Stimulated activated naive B cell treated with anti-CD40 and anti-IgM and Interleukin-4, amounts not matched to agents 10 μg/mL and 1 μg/mL and 100 μg/mL, for 72 hours (primary cell): Measurements from ENCODE around the gene RNMT.
A peak's percentile ranks its signal among the peaks of the same experiment; 100 is the strongest.

ENCODE experiments used
- ATAC-seq, 2 donors: fragments of 150-1000 bp; cut with Tn5 transposase; replicated peaks; 2 replicates each; pipeline ENCODE4 v1.10.0; 2021; ENCODE audit warnings: moderate library complexity in 1 of 2
- DNase-seq: peaks from one replicate; pipeline ENCODE4 v3.0.0; 2021
- H3K27ac Mint-ChIP-seq: one replicate; pipeline ENCODE4 v1.8.0; 2022; ENCODE audit warnings: mild to moderate bottlenecking, mixed read lengths
- H3K27me3 Mint-ChIP-seq, 2 donors: one replicate each; pipeline ENCODE4 v1.8.0; 2022; ENCODE audit warnings: mixed read lengths in 2 of 2
- H3K36me3 Mint-ChIP-seq, 2 donors: one replicate each; pipeline ENCODE4 v1.8.0; 2022; ENCODE audit warnings: mixed read lengths in 2 of 2, mild to moderate bottlenecking in 1 of 2
- H3K4me1 Mint-ChIP-seq, 2 donors: one replicate each; pipeline ENCODE4 v1.8.0; 2022; ENCODE audit warnings: mixed read lengths in 2 of 2, mild to moderate bottlenecking in 1 of 2
- H3K4me3 Mint-ChIP-seq, 2 donors: one replicate each; pipeline ENCODE4 v1.8.0; 2022; ENCODE audit warnings: mild to moderate bottlenecking in 2 of 2, mixed read lengths in 2 of 2, moderate library complexity in 1 of 2
- H3K9me3 Mint-ChIP-seq, 2 donors: one replicate each; pipeline ENCODE4 v1.8.0; 2022; ENCODE audit warnings: mixed read lengths in 2 of 2, mild to moderate bottlenecking in 1 of 2

RNMT gene

DNA sequence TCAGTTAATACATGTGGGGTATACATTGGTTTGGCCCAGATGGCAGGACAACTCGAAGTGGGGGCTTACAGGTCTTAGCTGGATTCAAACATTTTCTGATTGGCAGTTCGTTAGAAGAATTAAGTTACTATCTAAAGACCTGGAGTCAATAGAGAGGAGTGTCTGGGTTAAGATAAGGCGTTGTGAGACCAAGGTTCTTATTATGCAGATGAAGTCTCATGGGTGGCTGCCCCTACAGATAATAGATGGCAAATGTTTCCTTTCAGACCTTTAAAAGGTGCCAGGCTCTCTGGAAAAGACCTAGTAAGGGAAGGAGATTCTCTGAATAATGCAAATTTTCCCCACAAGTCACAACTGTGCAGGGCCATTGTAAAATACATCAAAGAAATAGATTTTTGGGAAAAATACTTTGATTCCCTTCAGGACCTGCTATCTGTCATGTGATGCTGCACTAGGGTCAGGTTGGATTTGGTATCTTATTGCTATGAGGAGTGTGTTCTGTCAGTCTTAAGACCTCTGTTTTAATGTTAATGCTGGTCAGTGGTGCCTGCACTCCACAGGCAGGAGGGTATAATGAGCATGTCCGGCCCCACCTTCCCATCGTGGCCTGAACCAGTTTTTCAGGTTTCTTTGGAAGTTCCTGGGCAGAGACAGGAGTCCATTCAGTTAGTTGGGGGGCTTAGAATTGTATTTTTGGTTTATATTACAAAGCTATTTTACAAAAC is 83.2 kb downstream of the RNMT start:
- no peak overlapping the region for H3K4me3 Mint-ChIP-seq
- peaks cover 1 to 2% of the 10 kb centered on the region in 2 donors for H3K9me3 Mint-ChIP-seq
- H3K27ac Mint-ChIP-seq, result no peak overlapping the region
- ATAC-seq (no peak), DNase-seq (no peak)
- H3K4me1 Mint-ChIP-seq, result peaks cover 0 to 2% of the 10 kb centered on the region in 2 donors
- H3K27me3 Mint-ChIP-seq, result peaks cover 25 to 34% of the 10 kb centered on the region in 2 donors
- no peaks in the 10 kb centered on the region for H3K36me3 Mint-ChIP-seq

DNA sequence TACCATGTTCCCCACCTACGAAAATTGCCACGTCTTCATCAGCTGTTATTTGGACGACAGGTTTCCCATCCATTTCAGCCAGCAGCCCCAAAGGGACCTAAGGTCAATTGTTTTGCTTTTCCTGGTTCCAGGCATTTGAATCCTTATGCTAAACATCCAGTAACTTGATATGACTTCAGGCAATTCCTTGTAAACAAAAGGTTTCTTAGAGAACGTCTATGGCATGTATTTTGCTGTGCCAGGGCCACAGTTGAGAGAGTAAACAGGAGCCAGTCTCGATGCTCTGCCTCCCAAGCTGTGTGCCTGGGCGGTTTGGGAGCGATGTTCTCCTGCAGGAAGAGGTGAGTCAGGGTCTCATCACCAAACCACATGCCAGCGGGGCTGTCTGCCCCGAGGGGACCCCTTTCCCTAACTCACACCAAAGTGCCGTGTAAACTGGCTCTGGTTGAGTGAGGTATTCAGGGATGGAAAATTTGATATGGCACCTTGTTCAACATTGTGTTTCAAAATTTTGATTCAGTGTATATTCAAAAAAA is 84.5 kb downstream of the RNMT start:
- no peak overlapping the region for H3K27ac Mint-ChIP-seq

DNA sequence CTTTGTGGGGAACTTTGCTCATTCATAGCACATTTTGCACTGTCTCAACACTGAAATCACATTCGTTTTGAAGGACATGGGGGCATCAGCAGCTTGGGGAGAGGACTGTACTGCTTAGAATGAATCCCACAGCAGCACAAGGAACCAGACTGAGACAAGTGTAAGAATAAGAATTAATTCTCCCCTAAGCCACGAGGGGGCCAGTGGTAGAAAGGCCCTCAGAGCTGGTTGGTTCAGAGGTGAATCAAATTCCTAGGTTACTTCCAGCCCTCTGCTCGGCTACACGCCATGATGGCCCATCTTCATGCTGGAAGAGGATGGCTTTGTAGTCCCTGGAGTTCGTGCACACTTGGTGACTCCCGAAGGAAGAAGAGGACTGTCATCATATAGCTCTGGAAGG is 85.5 kb downstream of the RNMT start:
- Mint-ChIP-seq H3K4me3 (no peak overlapping the region), H3K9me3 (no peaks in the 10 kb centered on the region), H3K36me3 (no peaks in the 10 kb centered on the region), H3K27me3 (peaks cover 10 to 17% of the 10 kb centered on the region in 2 donors), H3K4me1 (peaks cover 0 to 2% of the 10 kb centered on the region in 2 donors), H3K27ac (no peak overlapping the region)
- ATAC-seq (no peak), DNase-seq (no peak)

More for the DNA sequence above, 84.5 kb downstream of the RNMT start:
- DNase-seq (no peak), ATAC-seq (no peak)
- Mint-ChIP-seq H3K36me3 (no peaks in the 10 kb centered on the region), H3K27me3 (peaks cover 14 to 21% of the 10 kb centered on the region in 2 donors), H3K9me3 (no peaks in the 10 kb centered on the region), H3K4me1 (peaks cover 0 to 2% of the 10 kb centered on the region in 2 donors), H3K4me3 (no peak overlapping the region)

- Mint-ChIP-seq H3K4me3 (no peak overlapping the region), H3K36me3 (no peaks in the 10 kb centered on the region), H3K27me3 (peaks cover 10 to 27% of the 10 kb centered on the region in 2 donors), H3K4me1 (peaks cover 0 to 2% of the 10 kb centered on the region in 2 donors), H3K9me3 (no peaks in the 10 kb centered on the region), H3K27ac (no peak overlapping the region)
- ATAC-seq (peak; percentile 82 to 89), DNase-seq (peak; percentile 26)
Measured at GRCh38 chr18:13813271-13813849, 86.9 kb downstream of the RNMT start.
